ENCODE data around the gene VAMP1. TPM values are rescaled to one million over a fixed set of nuclear protein-coding genes. Genes with fewer than 3 reads are reported as not detected.

VAMP1 gene
- total and polyA plus RNA-seq, 2 of the 13 experiments (the other 11 are each of a cell fraction or from before 2014, with no cell fraction given) = 2.5 to 7.4 TPM

GRCh38 chr12:6492838-6493496 lies 22.5 kb upstream of the VAMP1 start, which contains the start of gene MRPL51 (continued):
- TF ChIP-seq DRAP1 (CRISPR knock-in tag; IDR thresholded peaks at IDR 0.05) = peak; percentile 70; the same call in 1 of the 2 replicates
- peak; percentile 96 for TF ChIP-seq KAT8 (CRISPR knock-in tag; IDR thresholded peaks at IDR 0.05)
- no peak for TF ChIP-seq SETDB1 (CRISPR knock-in tag; IDR thresholded peaks at IDR 0.05; ENCODE audit: borderline replicate concordance)
- 0 out of 2 replicates have a peak, but pooled peaks have one; percentile 13 for TF ChIP-seq ZNF543 (CRISPR knock-in tag; IDR thresholded peaks at IDR 0.05)
- TF ChIP-seq, protein P1, sequence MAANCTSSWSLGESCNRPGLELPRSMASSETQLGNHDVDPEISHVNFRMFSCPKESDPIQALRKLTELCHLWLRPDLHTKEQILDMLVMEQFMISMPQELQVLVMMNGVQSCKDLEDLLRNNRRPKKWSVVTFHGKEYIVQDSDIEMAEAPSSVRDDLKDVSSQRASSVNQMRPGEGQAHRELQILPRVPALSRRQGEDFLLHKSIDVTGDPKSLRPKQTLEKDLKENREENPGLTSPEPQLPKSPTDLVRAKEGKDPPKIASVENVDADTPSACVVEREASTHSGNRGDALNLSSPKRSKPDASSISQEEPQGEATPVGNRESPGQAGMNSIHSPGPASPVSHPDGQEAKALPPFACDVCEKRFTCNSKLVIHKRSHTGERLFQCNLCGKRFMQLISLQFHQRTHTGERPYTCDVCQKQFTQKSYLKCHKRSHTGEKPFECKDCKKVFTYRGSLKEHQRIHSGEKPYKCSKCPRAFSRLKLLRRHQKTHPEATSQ (CRISPR knock-in tag; IDR thresholded peaks at IDR 0.05; ENCODE audit: borderline replicate concordance) = peak; percentile 66; the same call in 1 of the 2 replicates
- peak; percentile 5 for TF ChIP-seq AGO2 (optimal IDR thresholded peaks at IDR 0.05; ENCODE audit: low read depth, low read length)
- TF ChIP-seq ZNF607 (CRISPR knock-in tag; IDR thresholded peaks at IDR 0.05; ENCODE audit: borderline replicate concordance) = peak; percentile 25; the same call in 1 of the 2 replicates
- TF ChIP-seq MXI1 (IDR thresholded peaks at IDR 0.05; ENCODE audit: borderline replicate concordance, low read depth, low read length) = peak; percentile 57; the same call in 1 of the 3 replicates
- peak; percentile 99 for TF ChIP-seq THAP9 (CRISPR knock-in tag; IDR thresholded peaks at IDR 0.05; ENCODE audit: borderline replicate concordance)
- no peak for TF ChIP-seq RELA (CRISPR knock-in tag; IDR thresholded peaks at IDR 0.05)
- TF ChIP-seq FOXM1 (CRISPR knock-in tag; IDR thresholded peaks at IDR 0.05) = no peak
- 0 out of 2 replicates have a peak, but pooled peaks have one; percentile 25 for TF ChIP-seq CAMTA2 (CRISPR knock-in tag; IDR thresholded peaks at IDR 0.05; ENCODE audit: borderline replicate concordance)
- TF ChIP-seq KLF16 (CRISPR knock-in tag; IDR thresholded peaks at IDR 0.05) = peak in 1 of 2 experiments; percentile 66; a peak in 1 of 4 replicates
- TF ChIP-seq THRA (CRISPR knock-in tag; IDR thresholded peaks at IDR 0.05; ENCODE audit: borderline replicate concordance) = 0 out of 2 replicates have a peak, but pooled peaks have one; percentile 15
- peak; percentile 88 for TF ChIP-seq ELF1 (CRISPR knock-in tag; IDR thresholded peaks at IDR 0.05)
- TF ChIP-seq, protein P2, sequence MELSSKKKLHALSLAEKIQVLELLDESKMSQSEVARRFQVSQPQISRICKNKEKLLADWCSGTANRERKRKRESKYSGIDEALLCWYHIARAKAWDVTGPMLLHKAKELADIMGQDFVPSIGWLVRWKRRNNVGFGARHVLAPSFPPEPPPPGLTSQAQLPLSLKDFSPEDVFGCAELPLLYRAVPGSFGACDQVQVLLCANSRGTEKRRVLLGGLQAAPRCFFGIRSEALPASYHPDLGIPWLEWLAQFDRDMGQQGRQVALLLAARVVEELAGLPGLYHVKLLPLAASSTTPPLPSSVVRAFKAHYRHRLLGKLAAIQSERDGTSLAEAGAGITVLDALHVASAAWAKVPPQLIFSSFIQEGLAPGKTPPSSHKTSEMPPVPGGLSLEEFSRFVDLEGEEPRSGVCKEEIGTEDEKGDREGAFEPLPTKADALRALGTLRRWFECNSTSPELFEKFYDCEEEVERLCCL (CRISPR knock-in tag; IDR thresholded peaks at IDR 0.05; ENCODE audit: borderline replicate concordance) = 0 out of 2 replicates have a peak, but pooled peaks have one; percentile 31
- TF ChIP-seq, protein P3, sequence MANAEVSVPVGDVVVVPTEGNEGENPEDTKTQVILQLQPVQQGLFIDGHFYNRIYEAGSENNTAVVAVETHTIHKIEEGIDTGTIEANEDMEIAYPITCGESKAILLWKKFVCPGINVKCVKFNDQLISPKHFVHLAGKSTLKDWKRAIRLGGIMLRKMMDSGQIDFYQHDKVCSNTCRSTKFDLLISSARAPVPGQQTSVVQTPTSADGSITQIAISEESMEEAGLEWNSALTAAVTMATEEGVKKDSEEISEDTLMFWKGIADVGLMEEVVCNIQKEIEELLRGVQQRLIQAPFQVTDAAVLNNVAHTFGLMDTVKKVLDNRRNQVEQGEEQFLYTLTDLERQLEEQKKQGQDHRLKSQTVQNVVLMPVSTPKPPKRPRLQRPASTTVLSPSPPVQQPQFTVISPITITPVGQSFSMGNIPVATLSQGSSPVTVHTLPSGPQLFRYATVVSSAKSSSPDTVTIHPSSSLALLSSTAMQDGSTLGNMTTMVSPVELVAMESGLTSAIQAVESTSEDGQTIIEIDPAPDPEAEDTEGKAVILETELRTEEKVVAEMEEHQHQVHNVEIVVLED (CRISPR knock-in tag; IDR thresholded peaks at IDR 0.05; ENCODE audit: borderline replicate concordance) = peak; percentile 58; the same call in 1 of the 2 replicates
